HepG2 (cell line): ENCODE measurements around the gene RBFOX1. TPM values are rescaled to one million over a fixed set of nuclear protein-coding genes. Genes with fewer than 3 reads are reported as not detected.

ENCODE experiments used
- ATAC-seq: fragments of 200-7000 bp; cut with Tn5 transposase; 3 replicates; pipeline ENCODE4 v1.9.1; 2020; ENCODE audit warnings: mild to moderate bottlenecking, moderate library complexity
- BruUV-seq: library from RNA; stranded (reverse); fragments of 400-500 nt; replicated peaks from 2 replicates; lab custom pipeline; 2021; lab: Mats Ljungman, UMichigan
- CTCF ChIA-PET: fragments of 300-600 bp; formaldehyde crosslinking; extraction: SDS; loops from one replicate; lab custom pipeline; 2021; ENCODE audit warnings: low total read pairs, inconsistent platforms, low intra/inter-chr PET ratio; lab: Yijun Ruan, JAX
- POLR2A ChIA-PET: fragments of 350-600 bp; sonication (Branson Sonifier 250); formaldehyde crosslinking; loops from one replicate; lab custom pipeline; 2020; ENCODE audit warnings: antibody characterized with exemption, inconsistent platforms; lab: Yijun Ruan, JAX
- DNase-seq: peaks from one replicate; pipeline ENCODE4 v3.0.0-alpha.2; 2015; ENCODE audit warnings: low spot score
- FAIRE-seq: peaks from 3 replicates; lab custom pipeline; 2011; peaks lifted over from hg19 to GRCh38; lab: Jason Lieb, UNC
- H2AFZ ChIP-seq: one replicate; pipeline ENCODE4 v1.6.1; 2011; ENCODE audit warnings: low read length, inconsistent platforms
- H3K27ac ChIP-seq: fragments of 300-600 bp; 3 replicates; pipeline ENCODE4 v1.8.0; 2011; ENCODE audit warnings: mixed run types, mild to moderate bottlenecking, mixed read lengths, low read length, inconsistent platforms; ENCODE audit not compliant: insufficient read depth; ENCODE audit errors: extremely low read length
- H3K27me3 ChIP-seq, 2 experiments: fragments of 200-600 bp in 1 of 2; 2 replicates in 1 of 2; 3 replicates in 1 of 2; pipeline versions ENCODE4 v1.6.0 to v1.8.0; 2011; ENCODE audit warnings: low read length in 2 of 2, mild to moderate bottlenecking in 2 of 2, moderate library complexity in 2 of 2, inconsistent platforms in 1 of 2; ENCODE audit not compliant: insufficient read depth in 2 of 2, control insufficient read depth in 1 of 2
- H3K36me3 ChIP-seq, 2 experiments: fragments of 200-600 bp in 1 of 2; replicated peaks in 1 of 2; 2 replicates in 1 of 2; 3 replicates in 1 of 2; pipeline versions ENCODE4 v1.5.1 to v1.8.0; 2011; ENCODE audit warnings: low read length in 2 of 2, inconsistent platforms in 1 of 2; ENCODE audit not compliant: insufficient read depth in 2 of 2, control insufficient read depth in 1 of 2
- H3K4me1 ChIP-seq: 2 replicates; pipeline ENCODE4 v1.5.1; 2012; ENCODE audit warnings: low read length, inconsistent platforms; ENCODE audit not compliant: insufficient read depth
- H3K4me2 ChIP-seq: 2 replicates; pipeline ENCODE4 v1.6.0; 2011; ENCODE audit warnings: low read depth, low read length, inconsistent platforms
- H3K4me3 ChIP-seq, 3 experiments: fragments of 200-600 bp in 1 of 3; sonication (generic), shearing (Covaris generic) in 1 of 3; replicated peaks in 1 of 3; 2 replicates each; pipeline ENCODE4 v1.5.1; 2011 to 2016; ENCODE audit warnings: low read length in 3 of 3, inconsistent platforms in 2 of 3, low read depth in 2 of 3, mild to moderate bottlenecking in 2 of 3, control low read depth in 1 of 3, mixed read lengths in 1 of 3; ENCODE audit not compliant: insufficient read depth in 1 of 3
- H3K79me2 ChIP-seq: one replicate; pipeline ENCODE4 v1.6.1; 2011; ENCODE audit warnings: low read length, inconsistent platforms; ENCODE audit not compliant: insufficient read depth
- H3K9ac ChIP-seq: 2 replicates; pipeline ENCODE4 v1.6.0; 2011; ENCODE audit warnings: mild to moderate bottlenecking, low read depth, low read length, inconsistent platforms; ENCODE audit not compliant: insufficient read depth
- H3K9me3 ChIP-seq: 2 replicates; pipeline ENCODE4 v1.5.1; 2012; ENCODE audit warnings: mild to moderate bottlenecking, low read length
- H4K20me1 ChIP-seq: 2 replicates; pipeline ENCODE4 v1.6.0; 2011; ENCODE audit warnings: inconsistent platforms, mild to moderate bottlenecking, low read length, moderate library complexity; ENCODE audit not compliant: insufficient read depth
- DMAP1 ChIP-seq: IDR thresholded peaks from 2 replicates; pipeline ENCODE4 v1.6.1; 2016
- DNMT1 ChIP-seq: sonication (generic); formaldehyde crosslinking; IDR thresholded peaks from 2 replicates; pipeline ENCODE4 v1.5.1; 2020; ENCODE audit warnings: mild to moderate bottlenecking, missing genetic modification reagents
- ELF1 ChIP-seq: sonication (generic); formaldehyde crosslinking; IDR thresholded peaks from 2 replicates; pipeline ENCODE4 v1.4.0; 2020; ENCODE audit warnings: missing genetic modification reagents
- HDAC2 ChIP-seq: sonication (generic); formaldehyde crosslinking; IDR thresholded peaks from 2 replicates; pipeline ENCODE4 v1.4.0; 2020; ENCODE audit warnings: missing genetic modification reagents
- HIVEP1 ChIP-seq: sonication (generic); formaldehyde crosslinking; IDR thresholded peaks from 2 replicates; pipeline ENCODE4 v1.4.0; 2020; ENCODE audit warnings: mild to moderate bottlenecking, missing genetic modification reagents
- MAFF ChIP-seq: IDR thresholded peaks from 2 replicates; pipeline ENCODE4 v1.6.1; 2011; ENCODE audit warnings: low read depth, low read length, improper control_type of control experiment
- NR2C2 ChIP-seq: sonication (generic); formaldehyde crosslinking; IDR thresholded peaks from 2 replicates; pipeline ENCODE4 v1.4.0; 2020; ENCODE audit warnings: missing genetic modification reagents, mild to moderate bottlenecking, moderate library complexity, borderline replicate concordance
- SIN3A ChIP-seq: IDR thresholded peaks from 2 replicates; pipeline ENCODE4 v1.6.1; 2011; ENCODE audit warnings: low read depth, mild to moderate bottlenecking, control low read depth, low read length, borderline replicate concordance
- SNRNP70 ChIP-seq: fragments of 200-400 bp; formaldehyde crosslinking; IDR thresholded peaks from 2 replicates; pipeline ENCODE4 v1.6.1; 2017; ENCODE audit warnings: mild to moderate bottlenecking, low read depth, low read length, moderate library complexity
- U2AF1 ChIP-seq: fragments of 200-400 bp; formaldehyde crosslinking; optimal IDR thresholded peaks from 2 replicates; pipeline ENCODE3; 2017; ENCODE audit warnings: mild to moderate bottlenecking, low read depth, low read length
- ZC3H13 ChIP-seq: sonication (generic); formaldehyde crosslinking; IDR thresholded peaks from 2 replicates; pipeline ENCODE4 v1.8.1; 2023; ENCODE audit warnings: mild to moderate bottlenecking, missing genetic modification reagents, moderate library complexity
- ZNF124 ChIP-seq: sonication (generic); formaldehyde crosslinking; IDR thresholded peaks from 2 replicates; pipeline ENCODE4 v1.4.0; 2020; ENCODE audit warnings: missing genetic modification reagents
- ZNF20 ChIP-seq: sonication (generic); formaldehyde crosslinking; IDR thresholded peaks from 2 replicates; pipeline ENCODE4 v1.4.0; 2020; ENCODE audit warnings: mild to moderate bottlenecking, moderate library complexity, missing genetic modification reagents
- ZNF274 ChIP-seq: sonication (generic); formaldehyde crosslinking; IDR thresholded peaks from 2 replicates; pipeline ENCODE4 v1.5.1; 2020; ENCODE audit warnings: mild to moderate bottlenecking, missing genetic modification reagents
- ZNF430 ChIP-seq: sonication (generic); formaldehyde crosslinking; IDR thresholded peaks from 2 replicates; pipeline ENCODE4 v1.9.0; 2021; ENCODE audit warnings: mild to moderate bottlenecking, missing genetic modification reagents
- ZNF746 ChIP-seq: sonication (generic); formaldehyde crosslinking; IDR thresholded peaks from 2 replicates; pipeline ENCODE4 v1.8.0; 2022; ENCODE audit warnings: mild to moderate bottlenecking, missing genetic modification reagents
- ZNF782 ChIP-seq: sonication (generic); formaldehyde crosslinking; IDR thresholded peaks from 2 replicates; pipeline ENCODE4 v1.4.0; 2020; ENCODE audit warnings: missing genetic modification reagents, mild to moderate bottlenecking, borderline replicate concordance
- WGBS: methylation state at CpG from one replicate; pipeline ENCODE4 v1.1.6; 2017; ENCODE audit warnings: low lambda C conversion rate; 5-methylcytosine and 5-hydroxymethylcytosine counted together
- in situ Hi-C: cut with HindIII; loops from 2 replicates; pipeline ENCODE4 v1.10.0; 2017; ENCODE audit warnings: low pct_unique_long_range_greater_than_20kb; ENCODE audit not compliant: extremely low pct_ligation_motif_present
- intact Hi-C: fragments of 100-400 bp; cut with micrococcal nuclease; formaldehyde crosslinking; loops from one replicate; pipeline ENCODE4 v1.10.0; 2022; ENCODE audit not compliant: unreplicated experiment
- polyA plus RNA-seq, 8 experiments: library from polyadenylated mRNA; depleted of rRNA in 3 of 8; stranded (reverse) in 7 of 8; unstranded in 1 of 8; fragments of >200 nt; fragmentation: Illumina TruSeq in 4 of 8; extraction: Trizol in 4 of 8; gene quantifications; 2 replicates each; pipeline versions ENCODE4 v1.2.1 to v1.2.3, GENCODE V29; 2011 to 2016; ENCODE audit warnings: low read depth in 4 of 8, missing spikeins in 1 of 8, mixed read lengths in 1 of 8; ENCODE audit not compliant: insufficient read depth in 1 of 8
- total RNA-seq, 5 experiments: library from RNA; depleted of rRNA; stranded (reverse); fragments of >200 nt; fragmentation: Illumina TruSeq; extraction: Trizol; gene quantifications; 2 replicates each; pipeline ENCODE4 v1.2.3, GENCODE V29; 2016; ENCODE audit warnings: low read depth in 1 of 5
- TF ChIP-seq, protein P1 (sequence below): sonication (generic); formaldehyde crosslinking; IDR thresholded peaks from 2 replicates; pipeline ENCODE4 v1.5.0; 2020; ENCODE audit warnings: missing genetic modification reagents, mild to moderate bottlenecking, borderline replicate concordance
- TF ChIP-seq, protein P2 (sequence below): sonication (generic); formaldehyde crosslinking; IDR thresholded peaks from 2 replicates; pipeline ENCODE4 v1.4.0; 2020; ENCODE audit warnings: low read depth, missing genetic modification reagents

RBFOX1 gene
- total and polyA plus RNA-seq, 2 of the 13 experiments (the other 11 are each of a cell fraction or from before 2014, with no cell fraction given): not detected

DNA sequence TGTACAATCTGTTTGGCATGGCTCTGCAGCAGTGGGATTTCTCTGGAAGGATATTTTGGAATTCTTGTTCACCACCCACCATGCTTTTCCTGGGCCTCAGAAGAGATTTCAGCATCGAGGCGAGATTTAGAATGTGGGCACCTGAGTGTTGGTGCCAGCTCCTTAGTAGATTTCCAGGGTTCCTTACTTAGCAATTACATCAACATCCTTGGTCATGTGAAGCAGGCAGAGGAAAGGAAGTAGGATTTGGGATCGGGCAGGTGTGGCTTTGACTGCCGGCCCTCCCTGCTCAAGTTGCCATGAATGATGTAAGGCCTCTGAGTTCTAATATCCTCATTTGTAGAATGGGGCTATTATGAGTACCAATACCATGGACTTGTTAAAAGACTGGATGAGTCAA is 13.1 kb upstream of the RBFOX1 start:
- Histone ChIP-seq H3K27me3 (no peaks in the 10 kb centered on the region), H3K9ac (no peak overlapping the region), H3K4me2 (no peak overlapping the region), H3K9me3 (0 out of 2 replicates have a peak, but pooled peaks cover 6% of the 10 kb centered on the region)
- FAIRE-seq: no peak
- intact Hi-C loops: loop anchor here (10.0 kb wide), 1 partner anchor 985 kb away; no protein-coding TSS in a partner anchor
- CTCF ChIA-PET: no interaction called here
- TF ChIP-seq HDAC2 (CRISPR knock-in tag): no peak
- no peak for TF ChIP-seq SIN3A
- TF ChIP-seq ZNF274 (CRISPR knock-in tag): no peak
- TF ChIP-seq ZC3H13 (CRISPR knock-in tag): no peak
- no peak for TF ChIP-seq ELF1 (CRISPR knock-in tag)
- TF ChIP-seq DMAP1: no peak
- TF ChIP-seq, protein P1, sequence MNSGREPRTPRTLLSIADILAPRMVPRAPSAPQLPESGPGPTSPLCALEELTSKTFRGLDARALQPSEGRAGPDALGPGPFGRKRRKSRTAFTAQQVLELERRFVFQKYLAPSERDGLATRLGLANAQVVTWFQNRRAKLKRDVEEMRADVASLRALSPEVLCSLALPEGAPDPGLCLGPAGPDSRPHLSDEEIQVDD (CRISPR knock-in tag): no peak
- no peak for TF ChIP-seq ZNF20 (CRISPR knock-in tag)
- no peak for TF ChIP-seq ZNF746 (CRISPR knock-in tag)
- TF ChIP-seq ZNF430 (CRISPR knock-in tag): no peak
- TF ChIP-seq HIVEP1: no peak
- TF ChIP-seq, protein P2, sequence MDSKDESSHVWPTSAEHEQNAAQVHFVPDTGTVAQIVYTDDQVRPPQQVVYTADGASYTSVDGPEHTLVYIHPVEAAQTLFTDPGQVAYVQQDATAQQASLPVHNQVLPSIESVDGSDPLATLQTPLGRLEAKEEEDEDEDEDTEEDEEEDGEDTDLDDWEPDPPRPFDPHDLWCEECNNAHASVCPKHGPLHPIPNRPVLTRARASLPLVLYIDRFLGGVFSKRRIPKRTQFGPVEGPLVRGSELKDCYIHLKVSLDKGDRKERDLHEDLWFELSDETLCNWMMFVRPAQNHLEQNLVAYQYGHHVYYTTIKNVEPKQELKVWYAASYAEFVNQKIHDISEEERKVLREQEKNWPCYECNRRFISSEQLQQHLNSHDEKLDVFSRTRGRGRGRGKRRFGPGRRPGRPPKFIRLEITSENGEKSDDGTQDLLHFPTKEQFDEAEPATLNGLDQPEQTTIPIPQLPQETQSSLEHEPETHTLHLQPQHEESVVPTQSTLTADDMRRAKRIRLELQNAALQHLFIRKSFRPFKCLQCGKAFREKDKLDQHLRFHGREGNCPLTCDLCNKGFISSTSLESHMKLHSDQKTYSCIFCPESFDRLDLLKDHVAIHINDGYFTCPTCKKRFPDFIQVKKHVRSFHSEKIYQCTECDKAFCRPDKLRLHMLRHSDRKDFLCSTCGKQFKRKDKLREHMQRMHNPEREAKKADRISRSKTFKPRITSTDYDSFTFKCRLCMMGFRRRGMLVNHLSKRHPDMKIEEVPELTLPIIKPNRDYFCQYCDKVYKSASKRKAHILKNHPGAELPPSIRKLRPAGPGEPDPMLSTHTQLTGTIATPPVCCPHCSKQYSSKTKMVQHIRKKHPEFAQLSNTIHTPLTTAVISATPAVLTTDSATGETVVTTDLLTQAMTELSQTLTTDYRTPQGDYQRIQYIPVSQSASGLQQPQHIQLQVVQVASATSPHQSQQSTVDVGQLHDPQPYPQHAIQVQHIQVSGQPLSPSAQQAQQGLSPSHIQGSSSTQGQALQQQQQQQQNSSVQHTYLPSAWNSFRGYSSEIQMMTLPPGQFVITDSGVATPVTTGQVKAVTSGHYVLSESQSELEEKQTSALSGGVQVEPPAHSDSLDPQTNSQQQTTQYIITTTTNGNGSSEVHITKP (CRISPR knock-in tag): no peak
- no peak for TF ChIP-seq ZNF782 (CRISPR knock-in tag)
- TF ChIP-seq U2AF1: no peak
- TF ChIP-seq SNRNP70: no peak
- TF ChIP-seq ZNF124 (CRISPR knock-in tag): no peak
- no peak for TF ChIP-seq DNMT1 (CRISPR knock-in tag)
- no peak for TF ChIP-seq MAFF
- TF ChIP-seq NR2C2 (CRISPR knock-in tag): no peak
- TF ChIP-seq, all 625 proteins: peak for 0
- ATAC-seq (no peak), DNase-seq (no peak)
- no peak overlapping the region for H3K4me3 ChIP-seq
- no peaks in the 10 kb centered on the region for H3K79me2 ChIP-seq
- in situ Hi-C loops: no loop called here
- BruUV-seq: no TSS peak
- WGBS: 7% methylated on average over 4 of the region's 4 CpGs
- no peak overlapping the region for H3K27ac ChIP-seq
- POLR2A ChIA-PET: no interaction called here
- H4K20me1 ChIP-seq: no peaks in the 10 kb centered on the region
- no peak overlapping the region for H2AFZ ChIP-seq
- no peaks in the 10 kb centered on the region for H3K36me3 ChIP-seq
- no peaks in the 10 kb centered on the region for H3K4me1 ChIP-seq
